KOPT-K1 (cell line): ENCODE data around the gene EGLN3.
A peak's percentile ranks its signal among the peaks of the same experiment; 100 is the strongest.

ENCODE experiments used
- H3K27ac ChIP-seq: fragments of 200-600 bp; sonication (generic); 2 replicates; pipeline ENCODE4 v1.5.1; 2016; ENCODE audit warnings: antibody characterized with exemption, mild to moderate bottlenecking, low read depth, low read length; ENCODE audit not compliant: poor library complexity, severe bottlenecking
- H3K36me3 ChIP-seq: fragments of 200-600 bp; sonication (generic); 2 replicates; pipeline ENCODE4 v1.5.1; 2017; ENCODE audit warnings: antibody characterized with exemption, mild to moderate bottlenecking, low read length, moderate library complexity; ENCODE audit not compliant: insufficient read depth
- H3K9me3 ChIP-seq: fragments of 200-600 bp; sonication (generic); 2 replicates; pipeline ENCODE4 v1.5.1; 2017; ENCODE audit warnings: antibody characterized with exemption, low read length, mild to moderate bottlenecking; ENCODE audit not compliant: insufficient read depth, poor library complexity, severe bottlenecking

Gene EGLN3

GRCh38 chr14:33951183-33951840 is 438 bp upstream of the EGLN3 start:
- Histone ChIP-seq H3K27ac (peak overlapping the region; percentile 45), H3K36me3 (no peaks in the 10 kb centered on the region), H3K9me3 (no peaks in the 10 kb centered on the region)

GRCh38 chr14:33949411-33949893 is 1.4 kb downstream of the EGLN3 start:
- H3K27ac ChIP-seq: peak overlapping the region; percentile 45
- H3K9me3 ChIP-seq: no peaks in the 10 kb centered on the region

GRCh38 chr14:33948869-33949408 is 1.9 kb downstream of the EGLN3 start:
- Histone ChIP-seq H3K9me3 (no peaks in the 10 kb centered on the region), H3K27ac (no peak overlapping the region), H3K36me3 (no peaks in the 10 kb centered on the region)

More at GRCh38 chr14:33949411-33949893, 1.4 kb downstream of the EGLN3 start:
- H3K36me3 ChIP-seq: no peaks in the 10 kb centered on the region

GRCh38 chr14:33948145-33948868 is 2.6 kb downstream of the EGLN3 start:
- no peaks in the 10 kb centered on the region for H3K36me3 ChIP-seq

GRCh38 chr14:33946679-33947476 is 4.0 kb downstream of the EGLN3 start:
- H3K36me3 ChIP-seq: no peaks in the 10 kb centered on the region
- H3K9me3 ChIP-seq: no peaks in the 10 kb centered on the region
- H3K27ac ChIP-seq: peak overlapping the region; percentile 66

More at GRCh38 chr14:33948145-33948868, 2.6 kb downstream of the EGLN3 start:
- H3K27ac ChIP-seq: no peak overlapping the region
- no peaks in the 10 kb centered on the region for H3K9me3 ChIP-seq

GRCh38 chr14:33945210-33946088 is 5.4 kb downstream of the EGLN3 start:
- Histone ChIP-seq H3K27ac (no peak overlapping the region), H3K9me3 (no peaks in the 10 kb centered on the region), H3K36me3 (no peaks in the 10 kb centered on the region)

GRCh38 chr14:33943096-33943883 is 7.6 kb downstream of the EGLN3 start:
- Histone ChIP-seq H3K27ac (no peak overlapping the region), H3K9me3 (no peaks in the 10 kb centered on the region), H3K36me3 (no peaks in the 10 kb centered on the region)

GRCh38 chr14:33941718-33942117 is 9.2 kb downstream of the EGLN3 start:
- no peaks in the 10 kb centered on the region for H3K9me3 ChIP-seq
- no peaks in the 10 kb centered on the region for H3K36me3 ChIP-seq
- no peak overlapping the region for H3K27ac ChIP-seq

GRCh38 chr14:33940561-33941011 is 10.3 kb downstream of the EGLN3 start:
- H3K27ac ChIP-seq: no peak overlapping the region
- H3K36me3 ChIP-seq: no peaks in the 10 kb centered on the region
- H3K9me3 ChIP-seq: no peaks in the 10 kb centered on the region

- no peak overlapping the region for H3K27ac ChIP-seq
- H3K36me3 ChIP-seq: no peaks in the 10 kb centered on the region
- H3K9me3 ChIP-seq: no peaks in the 10 kb centered on the region
These were observed 12.5 kb downstream of the EGLN3 start for GRCh38 chr14:33938131-33938949.

- no peaks in the 10 kb centered on the region for H3K36me3 ChIP-seq
- no peaks in the 10 kb centered on the region for H3K9me3 ChIP-seq
- no peak overlapping the region for H3K27ac ChIP-seq
These were observed 14.5 kb downstream of the EGLN3 start for GRCh38 chr14:33936391-33936790.

GRCh38 chr14:33934938-33935337 is 15.9 kb downstream of the EGLN3 start:
- H3K27ac ChIP-seq: no peak overlapping the region
- H3K36me3 ChIP-seq: 0 out of 2 replicates have a peak, but pooled peaks cover 4% of the 10 kb centered on the region
- H3K9me3 ChIP-seq: no peaks in the 10 kb centered on the region
